GM19193 (cell line): ENCODE results near the gene TBXAS1.

Experiments used
- POLR2A ChIP-seq: IDR thresholded peaks from 4 replicates; pipeline ENCODE4 v1.6.1; 2011; ENCODE audit not compliant: insufficient read depth, insufficient read length; ENCODE audit errors: extremely low read depth

Gene TBXAS1

DNA sequence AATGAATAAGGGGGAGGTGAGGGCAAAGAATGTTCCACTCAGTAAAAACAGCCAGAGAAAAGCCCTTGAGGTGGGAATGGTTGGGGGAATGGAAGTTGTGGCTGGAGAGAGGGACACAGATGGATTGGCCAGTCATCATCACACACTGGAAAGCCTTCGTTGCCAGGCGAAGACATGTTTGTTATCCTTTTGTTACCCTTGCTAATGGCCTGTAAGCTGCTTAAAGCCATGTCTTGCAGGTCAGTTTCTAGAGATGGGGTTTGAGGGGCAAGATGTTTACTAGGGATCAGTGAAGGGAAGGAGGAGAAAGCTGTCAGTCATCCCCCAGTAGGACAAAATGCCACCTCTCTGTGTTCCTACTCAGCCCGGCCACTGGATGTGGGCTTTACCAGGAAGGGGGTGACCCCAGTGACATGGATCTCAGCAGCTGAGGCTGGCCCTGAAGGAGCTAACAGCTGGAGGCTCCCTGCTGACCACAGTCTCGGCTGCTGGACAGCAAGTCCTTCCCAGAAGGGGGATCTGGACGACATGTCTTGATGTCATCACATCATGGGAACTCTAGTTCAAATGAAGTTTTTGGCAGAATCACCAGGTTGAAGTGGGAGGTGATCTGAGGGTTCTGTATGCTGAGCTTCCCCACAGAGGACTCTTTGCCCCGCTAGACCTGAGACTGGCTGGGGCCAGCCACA, 66.2 kb downstream of the TBXAS1 start:
- TF ChIP-seq POLR2A = no peak

DNA sequence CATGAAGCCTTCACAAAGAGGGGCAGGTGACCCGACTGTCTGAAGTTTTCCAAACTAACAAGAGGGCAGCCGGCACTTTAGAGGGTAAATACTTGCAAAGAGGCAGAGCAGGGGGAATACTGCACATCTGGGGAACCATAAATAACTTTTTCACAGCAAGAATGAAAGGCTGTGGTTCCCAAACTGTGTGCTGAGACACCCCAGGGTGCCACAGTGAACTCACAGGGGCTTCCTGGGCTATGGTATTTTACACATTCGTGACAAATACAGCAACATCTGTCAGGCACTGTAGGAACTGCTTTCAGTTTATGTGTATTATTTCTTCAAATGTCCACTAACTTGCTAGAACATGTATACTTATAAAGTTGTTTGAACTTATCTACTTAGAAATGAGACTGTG, 67.2 kb downstream of the TBXAS1 start:
- TF ChIP-seq POLR2A = no peak

DNA sequence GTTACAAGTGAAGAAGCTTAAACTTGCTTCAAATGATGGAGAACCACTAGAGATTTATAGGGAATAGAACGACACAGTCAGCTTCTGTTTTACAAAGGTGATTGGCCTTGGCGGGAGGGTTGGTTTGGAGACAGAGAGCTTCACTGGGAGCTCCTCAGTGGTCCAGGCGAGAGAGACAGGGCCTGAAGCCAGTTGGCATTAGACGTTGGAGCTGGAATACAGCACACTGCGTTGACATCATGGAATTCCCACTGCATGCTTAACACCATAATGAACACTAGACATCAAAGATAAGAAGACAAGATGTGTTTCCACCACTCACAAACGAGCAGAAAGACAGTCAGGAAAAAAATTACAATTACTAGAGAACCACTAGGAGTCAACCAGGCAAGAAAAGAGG, 67.8 kb downstream of the TBXAS1 start:
- TF ChIP-seq POLR2A = no peak

DNA sequence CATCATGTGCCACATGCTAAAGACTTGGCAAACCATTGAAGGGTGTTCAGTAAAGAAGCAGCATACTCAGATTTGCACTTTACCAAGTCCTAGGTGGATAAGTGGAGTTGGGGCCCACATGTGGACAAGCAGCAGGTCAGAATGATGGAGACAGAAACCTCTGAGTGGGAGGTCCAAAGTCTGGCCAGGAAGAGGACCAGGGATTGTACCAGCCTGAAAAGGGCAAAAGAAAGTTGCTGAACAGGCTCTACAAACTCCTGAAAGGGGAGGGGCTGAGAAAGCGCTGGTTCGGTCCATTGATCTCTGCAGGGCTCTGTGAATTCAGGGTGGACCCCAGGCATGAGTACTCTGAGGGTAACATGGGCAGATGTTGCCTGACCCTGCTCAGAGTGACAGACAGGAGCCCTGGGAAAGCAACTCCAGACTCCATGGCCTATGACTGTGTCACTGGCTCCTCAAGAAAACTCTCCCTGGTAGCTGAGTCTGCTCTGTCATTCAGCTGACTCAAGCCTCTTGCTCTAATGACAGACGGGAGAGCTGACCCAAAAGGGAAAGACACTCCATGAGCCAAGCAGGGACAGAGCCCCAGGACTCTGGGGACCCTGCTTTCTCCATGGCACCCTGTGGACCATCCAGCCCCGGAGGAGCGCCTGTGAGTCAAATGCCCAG, 68.5 kb downstream of the TBXAS1 start:
- TF ChIP-seq POLR2A = no peak

DNA sequence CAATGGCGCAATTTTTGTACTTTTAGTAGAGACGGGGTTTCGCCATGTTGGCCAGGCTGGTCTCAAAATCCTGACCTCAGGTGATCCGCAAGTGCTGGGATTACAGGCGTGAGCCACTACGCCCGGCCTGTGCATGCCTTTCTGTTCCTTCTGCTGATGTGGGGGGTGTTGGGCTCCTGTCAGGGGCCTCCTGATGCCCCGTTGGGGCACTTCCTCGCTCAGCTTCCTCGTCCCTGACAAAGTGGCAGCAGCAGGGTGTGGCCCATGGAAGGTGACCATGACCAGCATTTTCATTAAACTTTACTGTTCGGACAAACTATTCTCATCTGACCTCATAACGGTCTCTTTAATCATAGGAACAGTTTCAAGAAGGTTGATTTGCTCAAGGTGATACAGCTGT, 69.4 kb downstream of the TBXAS1 start:
- TF ChIP-seq POLR2A = no peak

DNA sequence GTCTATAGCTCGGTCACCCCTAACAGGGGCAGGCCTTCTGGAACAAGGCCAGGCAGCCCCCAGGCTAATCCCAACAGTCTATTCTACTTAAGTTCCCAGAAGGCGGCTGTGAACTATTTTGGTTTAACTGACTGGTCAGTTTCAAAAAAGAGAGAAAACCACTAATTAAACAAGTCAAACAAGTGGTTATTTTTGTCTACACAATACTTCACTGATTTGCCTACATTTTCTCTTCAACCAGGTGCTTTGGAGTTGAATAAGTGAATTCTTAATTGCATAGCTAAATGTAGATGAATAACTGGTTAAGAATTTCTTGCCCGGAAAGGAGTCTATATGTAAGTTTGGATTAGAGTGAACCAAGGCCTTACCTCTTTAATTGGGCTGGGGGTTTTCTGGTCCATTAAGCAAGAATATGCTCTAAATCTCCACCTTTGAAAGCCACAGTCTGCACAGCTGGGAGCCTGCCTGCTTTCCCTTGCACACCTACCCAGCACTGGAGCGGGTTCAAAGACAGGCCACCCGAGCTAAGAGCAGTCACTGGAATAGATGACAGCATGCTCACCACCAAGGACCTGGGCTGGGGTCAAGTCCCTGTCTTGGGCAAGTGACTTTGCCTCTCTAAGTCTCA, 70.4 kb downstream of the TBXAS1 start:
- TF ChIP-seq POLR2A = no peak

DNA sequence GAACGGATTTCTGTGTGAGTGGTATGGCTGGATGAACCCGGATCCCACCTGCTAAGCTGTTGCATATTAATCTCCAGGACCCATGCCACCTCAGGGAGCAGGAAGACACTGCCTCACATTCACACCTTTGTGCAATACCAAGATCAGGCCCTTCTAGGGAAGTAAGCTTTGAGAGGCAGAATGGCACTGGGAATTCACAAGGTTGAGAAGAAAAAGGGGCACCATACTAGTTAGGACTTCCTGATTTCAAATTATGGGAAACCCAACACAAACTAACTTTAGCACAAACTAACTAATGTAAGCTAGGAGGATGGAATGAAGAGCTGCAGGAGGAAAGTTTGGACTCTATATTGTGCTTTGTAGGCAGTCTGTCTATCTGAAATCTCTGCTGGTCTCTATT, 71.3 kb downstream of the TBXAS1 start:
- TF ChIP-seq POLR2A = no peak

DNA sequence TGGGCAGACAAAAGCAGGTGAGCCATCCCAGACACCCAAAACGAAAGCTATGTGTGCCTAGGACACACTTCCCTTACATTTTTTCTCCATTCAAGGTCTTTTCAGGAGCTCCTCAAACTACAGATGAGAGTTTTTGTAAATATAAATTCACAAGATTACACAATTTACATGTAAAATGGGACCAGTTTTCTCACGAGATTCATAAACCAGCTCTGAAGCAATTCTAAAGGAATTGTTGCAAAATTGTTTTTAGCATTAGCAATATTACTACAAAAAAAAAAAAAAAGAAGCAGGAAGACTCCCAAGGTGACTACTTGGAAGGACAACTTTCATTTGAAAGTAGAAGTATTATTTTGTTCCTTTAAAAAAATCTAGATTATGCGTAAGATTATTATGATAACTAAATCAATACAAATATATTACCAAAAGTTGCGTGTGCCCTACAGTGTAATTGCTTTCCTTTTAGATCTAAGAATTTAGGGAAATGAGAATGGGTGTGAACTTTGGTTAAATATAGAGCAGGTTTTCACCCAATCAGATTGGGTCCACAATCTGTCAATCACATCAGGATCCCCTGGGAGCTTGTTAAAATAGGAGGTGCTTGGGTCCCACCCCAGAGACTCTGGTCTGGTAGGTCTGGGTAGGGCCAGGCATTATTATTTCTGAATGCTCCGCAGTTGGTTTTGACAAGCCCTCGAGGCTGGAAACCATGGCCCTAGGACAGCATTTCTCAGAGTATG, 72.2 kb downstream of the TBXAS1 start:
- no peak for TF ChIP-seq POLR2A

DNA sequence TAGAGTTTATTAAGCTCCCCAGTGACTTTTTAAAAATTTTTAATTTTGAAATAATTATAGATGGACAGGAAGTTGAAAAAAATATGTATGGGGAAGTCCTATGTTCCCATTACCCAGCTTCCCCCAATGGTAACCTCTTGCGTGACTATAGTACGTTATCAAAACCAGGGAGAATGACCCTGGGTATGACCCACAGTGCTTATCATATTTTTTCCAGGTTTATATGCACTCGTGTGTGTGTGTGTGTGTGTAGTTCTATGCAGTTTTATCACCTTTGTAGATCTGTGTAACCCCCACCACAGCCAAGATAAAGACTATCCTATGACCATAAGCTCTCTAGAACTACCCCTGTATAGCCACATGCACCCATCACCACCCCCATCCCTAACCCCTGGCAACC, 72.8 kb downstream of the TBXAS1 start:
- no peak for TF ChIP-seq POLR2A

DNA sequence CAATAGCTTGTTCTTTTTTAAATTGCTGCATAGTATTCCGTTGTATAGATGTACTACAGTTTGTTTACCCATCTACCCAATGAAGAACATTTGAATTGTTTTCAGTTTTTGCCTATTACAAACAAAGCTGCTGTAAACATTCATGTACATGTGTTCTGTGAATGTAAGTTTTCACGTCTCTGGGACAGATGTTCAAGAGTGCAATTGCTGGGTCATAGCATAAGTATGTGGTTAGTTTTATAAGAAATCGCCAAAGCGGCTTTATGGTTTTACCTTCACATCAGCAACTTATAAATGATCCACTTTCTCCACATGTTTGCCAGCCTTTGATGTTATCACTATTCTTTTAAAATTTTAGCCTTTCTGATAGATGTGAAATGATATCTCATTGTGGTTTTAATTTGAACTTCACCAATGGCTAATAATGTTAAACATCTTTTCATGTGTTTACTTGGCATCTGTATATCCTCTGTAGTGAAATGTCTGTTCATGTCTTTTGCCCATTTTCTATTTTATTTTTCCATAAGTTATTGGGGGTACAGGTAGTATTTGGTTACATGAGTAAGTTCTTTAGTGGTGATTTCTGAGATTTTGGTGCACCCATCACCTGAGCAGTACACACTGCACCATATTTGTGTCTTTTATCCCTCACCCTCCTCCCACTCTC, 73.5 kb downstream of the TBXAS1 start:
- TF ChIP-seq POLR2A = no peak

DNA sequence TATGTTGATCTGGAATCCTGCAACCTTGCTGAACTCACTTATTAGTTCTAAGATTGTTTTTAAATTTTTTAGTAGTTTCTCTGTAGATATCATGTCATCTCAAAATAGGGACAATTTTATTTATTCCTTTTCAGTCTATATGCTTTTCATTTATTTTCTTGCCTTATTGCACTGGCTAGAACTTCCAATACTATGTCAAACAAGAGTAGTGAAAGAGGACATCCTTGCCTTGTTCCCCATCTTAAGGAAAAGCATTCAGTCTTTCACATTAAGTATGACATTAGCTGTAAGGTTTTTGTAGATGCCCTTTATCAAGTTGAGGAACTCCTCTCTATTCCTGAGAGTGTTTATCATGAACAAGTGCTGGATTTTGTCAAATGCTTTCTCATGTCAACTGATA, 77.8 kb downstream of the TBXAS1 start:
- TF ChIP-seq POLR2A = no peak

DNA sequence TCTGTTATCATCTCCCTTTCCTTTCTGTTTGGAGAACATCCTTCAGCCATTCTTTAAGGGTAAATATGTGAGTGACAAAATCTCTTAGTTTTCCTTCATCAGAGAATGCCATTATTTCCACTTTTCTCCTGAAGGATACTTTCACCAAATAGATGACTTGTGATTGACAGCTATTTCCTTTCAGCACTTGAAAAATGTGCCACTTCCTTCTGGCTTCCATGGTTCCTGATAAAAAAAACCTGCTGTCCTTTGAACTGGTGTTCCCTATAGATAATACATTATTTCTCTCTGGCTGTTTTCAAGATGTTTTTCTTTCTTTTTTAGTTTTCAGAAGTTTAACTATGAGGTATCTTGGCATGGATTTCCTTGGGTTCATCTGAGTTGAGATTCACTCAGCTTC, 79.7 kb downstream of the TBXAS1 start:
- TF ChIP-seq POLR2A = no peak

DNA sequence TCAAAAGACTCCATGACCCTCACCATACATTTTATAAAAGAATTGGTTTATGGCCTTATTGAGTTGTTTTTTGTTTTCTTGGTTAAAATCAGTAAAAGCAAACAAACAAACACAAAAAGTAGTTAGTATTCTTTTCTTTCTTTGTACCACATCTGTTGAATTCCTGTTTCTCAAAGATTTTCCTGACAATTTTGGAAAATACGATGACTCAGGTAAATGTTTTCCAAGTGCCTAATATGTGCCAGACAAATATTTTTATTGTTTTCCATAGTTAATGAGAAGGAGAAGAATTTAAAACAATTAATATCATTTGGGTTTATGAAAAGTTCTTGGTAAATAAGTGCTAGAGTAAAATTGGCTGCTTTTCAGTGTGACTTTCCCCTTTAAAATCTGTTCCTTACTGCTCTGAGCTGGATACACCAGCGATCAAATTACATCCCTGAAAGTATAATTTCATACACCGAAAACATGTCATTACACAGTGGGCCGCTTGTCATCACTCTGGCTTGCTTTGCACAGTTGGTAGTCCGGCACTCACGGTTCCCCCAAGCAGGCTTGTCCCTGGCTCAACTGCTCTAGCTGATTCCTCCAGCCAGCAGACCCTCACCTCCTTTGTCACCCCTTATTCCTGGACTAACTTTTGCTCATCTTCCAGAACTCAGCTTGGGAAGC, 80.5 kb downstream of the TBXAS1 start:
- no peak for TF ChIP-seq POLR2A
